Lung (tissue), 12 donors: ENCODE results near the gene TNFRSF9. TPM values are rescaled to one million over a fixed set of nuclear protein-coding genes. Genes with fewer than 3 reads are reported as not detected.

Experiments used
- ATAC-seq: fragments of 200-7000 bp; cut with Tn5 transposase; one replicate; pipeline ENCODE4 v1.9.1; 2020; ENCODE audit warnings: moderate number of reproducible peaks; ENCODE audit not compliant: insufficient read depth, low FRiP score
- DNase-seq, 3 donors: peaks; one replicate each; pipeline ENCODE4 v3.0.0-alpha.2; 2013 to 2017
- H3K27ac ChIP-seq, 2 donors: one replicate each; pipeline ENCODE4 v1.5.1; 2013; ENCODE audit warnings: mild to moderate bottlenecking in 2 of 2, moderate library complexity in 2 of 2, control low read depth in 1 of 2, inconsistent platforms in 1 of 2, low read depth in 1 of 2, low read length in 1 of 2
- H3K27me3 ChIP-seq, 3 donors: one replicate each; pipeline ENCODE4 v1.5.1; 2013; ENCODE audit warnings: low read length in 2 of 3; ENCODE audit not compliant: control insufficient read depth in 3 of 3, insufficient read depth in 3 of 3
- H3K36me3 ChIP-seq, 4 donors: one replicate each; pipeline ENCODE4 v1.5.1; 2013; ENCODE audit warnings: low read length in 4 of 4, mild to moderate bottlenecking in 1 of 4, moderate library complexity in 1 of 4; ENCODE audit not compliant: control insufficient read depth in 4 of 4, insufficient read depth in 4 of 4
- H3K4me1 ChIP-seq, 5 donors: one replicate each; pipeline ENCODE4 v1.5.1; 2013; ENCODE audit warnings: low read length in 5 of 5, mild to moderate bottlenecking in 2 of 5, moderate library complexity in 1 of 5; ENCODE audit not compliant: control insufficient read depth in 5 of 5, insufficient read depth in 5 of 5
- H3K4me3 ChIP-seq: one replicate; pipeline ENCODE4 v1.5.1; 2013; ENCODE audit warnings: mild to moderate bottlenecking, control low read depth, moderate library complexity
- H3K9ac ChIP-seq, 2 donors: one replicate each; pipeline ENCODE4 v1.5.1; 2013; ENCODE audit warnings: low read length in 2 of 2, control low read depth in 1 of 2; ENCODE audit not compliant: insufficient read depth in 1 of 2
- H3K9me3 ChIP-seq, 4 donors: one replicate each; pipeline ENCODE4 v1.5.1; 2013; ENCODE audit warnings: low read length in 3 of 4, mild to moderate bottlenecking in 1 of 4, moderate library complexity in 1 of 4; ENCODE audit not compliant: control insufficient read depth in 4 of 4, insufficient read depth in 3 of 4
- WGBS, 2 donors: extraction: QIAGEN DNeasy Blood & Tissue Kit; methylation state at CpG; one replicate each; pipeline ENCODE4 v1.1.7; 2013; 5-methylcytosine and 5-hydroxymethylcytosine counted together
- polyA plus RNA-seq, 2 donors: library from polyadenylated mRNA; stranded (reverse); fragments of 200-250 nt; gene quantifications; one replicate each; pipeline ENCODE4 v1.2.1, GENCODE V29; 2013
- total RNA-seq, 2 donors: library from RNA; depleted of rRNA in 1 of 2; stranded (reverse); fragments of >200 nt in 1 of 2; gene quantifications; one replicate each; pipeline ENCODE4 v1.2.1, GENCODE V29; 2014 to 2021
- TF ChIP-seq, protein P1 (sequence below): IDR thresholded peaks from 2 replicates; pipeline ENCODE4 v1.5.1; 2012; ENCODE audit warnings: mild to moderate bottlenecking; ENCODE audit errors: control extremely low read depth, extremely low read depth
- donor health status: control.
- donor health status: control.
- donor health status: Bipolar disorder and iron deficiency.
- donor health status: healthy.
- donor health status: DM: yes; HTN: yes; CAD: no.

The TNFRSF9 gene
- total and polyA plus RNA-seq, 4 donors = 0.45 to 2.0 (median 0.65) TPM

DNA sequence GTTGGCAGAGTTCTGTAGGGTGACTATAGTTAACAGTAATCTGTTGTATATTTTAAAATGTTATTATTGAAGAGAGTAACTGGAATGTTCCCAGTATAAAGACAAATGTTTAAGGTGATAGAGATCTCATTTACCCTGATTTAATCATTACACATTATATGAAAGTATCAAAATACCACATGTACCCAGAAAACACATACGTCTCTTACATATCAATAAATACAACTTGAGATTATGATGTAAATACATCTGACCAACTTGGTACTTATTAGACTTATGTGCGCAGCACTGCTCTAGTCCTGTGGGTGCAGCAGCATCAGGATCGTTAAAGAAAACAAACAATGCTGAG, 20.2 kb upstream of the TNFRSF9 start:
- no peaks in the 10 kb centered on the region for H3K27me3 ChIP-seq
- TF ChIP-seq, protein P1, sequence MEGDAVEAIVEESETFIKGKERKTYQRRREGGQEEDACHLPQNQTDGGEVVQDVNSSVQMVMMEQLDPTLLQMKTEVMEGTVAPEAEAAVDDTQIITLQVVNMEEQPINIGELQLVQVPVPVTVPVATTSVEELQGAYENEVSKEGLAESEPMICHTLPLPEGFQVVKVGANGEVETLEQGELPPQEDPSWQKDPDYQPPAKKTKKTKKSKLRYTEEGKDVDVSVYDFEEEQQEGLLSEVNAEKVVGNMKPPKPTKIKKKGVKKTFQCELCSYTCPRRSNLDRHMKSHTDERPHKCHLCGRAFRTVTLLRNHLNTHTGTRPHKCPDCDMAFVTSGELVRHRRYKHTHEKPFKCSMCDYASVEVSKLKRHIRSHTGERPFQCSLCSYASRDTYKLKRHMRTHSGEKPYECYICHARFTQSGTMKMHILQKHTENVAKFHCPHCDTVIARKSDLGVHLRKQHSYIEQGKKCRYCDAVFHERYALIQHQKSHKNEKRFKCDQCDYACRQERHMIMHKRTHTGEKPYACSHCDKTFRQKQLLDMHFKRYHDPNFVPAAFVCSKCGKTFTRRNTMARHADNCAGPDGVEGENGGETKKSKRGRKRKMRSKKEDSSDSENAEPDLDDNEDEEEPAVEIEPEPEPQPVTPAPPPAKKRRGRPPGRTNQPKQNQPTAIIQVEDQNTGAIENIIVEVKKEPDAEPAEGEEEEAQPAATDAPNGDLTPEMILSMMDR = no peak
- WGBS, 2 donors = 0 to 2% methylated on average over 3 of the region's 3 CpGs
- H3K9me3 ChIP-seq = no peaks in the 10 kb centered on the region
- no peak for DNase-seq
- peak overlapping the region; percentile 76 to 86 for H3K9ac ChIP-seq
- H3K36me3 ChIP-seq = peaks cover 10 to 17% (median 13%) of the 10 kb centered on the region in 4 donors
- H3K4me3 ChIP-seq = peak overlapping the region; percentile 69
- H3K4me1 ChIP-seq = peaks cover 0 to 18% (median 1%) of the 10 kb centered on the region in 5 donors
- peak overlapping the region; percentile 84 to 95 for H3K27ac ChIP-seq
- ATAC-seq = no peak

DNA sequence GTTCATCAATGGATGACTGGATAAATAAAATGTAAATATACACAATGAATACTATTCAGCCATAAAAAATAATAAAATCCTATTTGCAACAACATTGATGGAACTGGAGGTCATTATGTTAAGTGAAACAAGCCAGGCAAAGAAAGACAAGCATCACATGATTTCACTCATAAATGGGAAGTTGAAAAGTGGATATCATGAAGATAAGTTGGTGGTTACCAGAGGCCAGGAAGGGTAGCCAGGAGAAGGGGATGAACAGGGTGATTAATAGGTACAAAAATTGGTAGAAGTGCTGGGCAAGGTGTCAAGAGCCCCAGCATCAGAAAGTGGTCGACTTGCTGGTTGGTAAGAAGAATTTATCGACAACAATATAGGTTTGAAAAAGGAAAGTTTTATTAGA, 19.5 kb upstream of the TNFRSF9 start:
- 85 to 90% methylated on average over 2 of the region's 2 CpGs for WGBS, 2 donors
- Histone ChIP-seq H3K9ac (no peak overlapping the region), H3K9me3 (no peaks in the 10 kb centered on the region), H3K27ac (peak overlapping the region in 1 of 2 donors; percentile 14), H3K27me3 (no peaks in the 10 kb centered on the region), H3K4me3 (no peak overlapping the region), H3K4me1 (peaks cover 0 to 18% (median 1%) of the 10 kb centered on the region in 5 donors), H3K36me3 (peaks cover 7 to 11% (median 10%) of the 10 kb centered on the region in 4 donors)
- TF ChIP-seq, protein P1 = no peak
- no peak for DNase-seq
- no peak for ATAC-seq

DNA sequence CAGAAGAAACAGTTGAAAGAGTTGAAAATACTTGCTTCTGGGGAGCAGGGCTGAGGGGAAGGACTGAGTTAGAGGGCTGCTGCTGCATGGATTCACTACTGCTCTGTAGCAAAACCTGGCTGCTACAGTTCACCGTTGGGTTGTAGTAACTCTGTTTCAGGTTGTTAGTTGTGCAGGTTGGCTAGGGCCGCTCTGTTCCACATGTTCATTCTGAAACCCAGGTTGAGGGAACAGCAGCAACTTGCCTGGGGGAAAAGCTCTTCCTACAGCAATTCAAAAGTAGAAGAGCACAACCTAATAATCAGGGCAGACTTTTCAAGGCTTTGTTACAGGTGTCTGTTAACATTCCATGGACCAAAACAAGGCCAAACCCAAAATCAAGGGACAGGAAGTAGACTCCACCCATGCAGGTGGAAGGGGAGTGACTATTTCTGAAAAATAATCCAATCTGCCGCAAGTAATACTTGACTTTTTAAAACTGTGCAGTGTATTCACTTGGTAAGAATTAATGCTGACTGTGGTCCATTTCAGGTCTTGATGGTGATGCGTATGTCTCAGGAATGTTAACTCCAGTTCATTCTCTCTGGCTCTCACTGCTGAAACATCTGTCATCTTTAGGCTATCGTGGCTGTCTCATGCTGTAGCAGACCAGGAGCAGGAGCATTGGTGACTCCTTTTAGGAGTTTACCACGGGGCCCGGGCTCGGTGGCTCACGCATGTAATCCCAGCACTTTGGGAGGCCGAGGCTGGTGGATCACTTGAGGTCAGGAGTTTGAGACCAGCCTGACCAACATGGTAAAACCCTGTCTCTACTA, 15.8 kb upstream of the TNFRSF9 start:
- Histone ChIP-seq H3K4me1 (peaks cover 0 to 17% (median 0%) of the 10 kb centered on the region in 5 donors), H3K4me3 (no peak overlapping the region), H3K9ac (no peak overlapping the region), H3K9me3 (no peaks in the 10 kb centered on the region), H3K27me3 (no peaks in the 10 kb centered on the region), H3K27ac (no peak overlapping the region), H3K36me3 (no peaks in the 10 kb centered on the region)
- ATAC-seq = no peak
- no peak for DNase-seq
- 90% methylated on average over 10 of the region's 10 CpGs for WGBS, 2 donors
- TF ChIP-seq, protein P1 = no peak
